ENCODE data around the gene AMH.
A peak's percentile ranks its signal among the peaks of the same experiment; 100 is the strongest.
"Not testable (repeated sequence)": the region's sequence is repeated elsewhere in the genome, so short reads cannot be mapped to it uniquely, and the experiment has no call there.

Gene AMH

GRCh38 chr19:2271234-2272103, 22.3 kb downstream of the AMH start:
- DNase-seq: peak; percentile 54

- DNase-seq: peak; percentile 90
Measured at GRCh38 chr19:2273356-2274184, 24.4 kb downstream of the AMH start.

- DNase-seq: no peak
Measured at GRCh38 chr19:2274185-2274711, 25.1 kb downstream of the AMH start.

- peak; percentile 63 for DNase-seq
Measured at GRCh38 chr19:2274931-2275535, 25.9 kb downstream of the AMH start.

- DNase-seq: no peak
Measured at GRCh38 chr19:2275588-2276428, 26.7 kb downstream of the AMH start.

GRCh38 chr19:2276429-2276986, 27.4 kb downstream of the AMH start:
- DNase-seq: no peak

- no peak for DNase-seq
Measured at GRCh38 chr19:2277138-2277537, 28.0 kb downstream of the AMH start.

- DNase-seq: no peak
Measured at GRCh38 chr19:2278459-2279158, 29.5 kb downstream of the AMH start.

- no peak for DNase-seq
Measured at GRCh38 chr19:2280633-2281264, 31.6 kb downstream of the AMH start.

- DNase-seq: not testable (repeated sequence)
Measured at GRCh38 chr19:2281265-2282061, 32.3 kb downstream of the AMH start.

GRCh38 chr19:2282062-2282861, 33.1 kb downstream of the AMH start, which contains the start of gene PEAK3:
TSS of gene PEAK3 (minus strand) at chr19:2282175. CDS start at chr19:2280931, 1,244 bp downstream.
- peak; percentile 40 for DNase-seq

GRCh38 chr19:2282862-2283237, 33.7 kb downstream of the AMH start:
- DNase-seq: no peak

- no peak for DNase-seq
Measured at GRCh38 chr19:2283835-2284507, 34.8 kb downstream of the AMH start.

- no peak for DNase-seq
Measured at GRCh38 chr19:2286402-2287140, 37.4 kb downstream of the AMH start.

GRCh38 chr19:2287585-2288337, 38.6 kb downstream of the AMH start:
- no peak for DNase-seq

- DNase-seq: no peak
Measured at GRCh38 chr19:2288338-2288817, 39.3 kb downstream of the AMH start.

All from RPMI8226 (cell line).